ENCODE results near the gene KRT31. TPM values are rescaled to one million over a fixed set of nuclear protein-coding genes. Genes with fewer than 3 reads are reported as not detected.
"Not testable (repeated sequence)": the region's sequence is repeated elsewhere in the genome, so short reads cannot be mapped to it uniquely, and the experiment has no call there.

Gene KRT31
- total RNA-seq, 2 experiments from 2014 or later: not detected

DNA sequence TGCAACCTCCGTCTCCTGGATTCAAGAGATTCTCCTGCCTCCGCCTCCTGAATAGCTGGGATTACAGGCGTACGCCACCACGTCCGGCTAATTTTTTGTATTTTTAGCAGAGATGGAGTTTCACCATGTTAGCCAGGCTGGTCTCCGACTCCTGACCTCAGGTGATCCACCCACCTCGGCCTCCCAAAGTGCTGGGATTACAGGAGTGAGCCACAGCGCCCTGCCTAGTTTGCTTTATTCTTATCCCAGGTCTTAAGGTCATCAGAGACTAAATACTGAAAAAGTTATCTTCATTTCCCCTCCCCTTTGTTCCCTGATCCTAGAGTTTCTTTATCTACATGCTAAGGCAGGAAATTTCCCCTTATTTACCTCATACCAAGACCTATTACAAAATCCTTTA is 33.0 kb upstream of the KRT31 start:
- intact Hi-C loops (cut with DNase I, micrococcal nuclease); H3K27ac Mint-ChIP-seq; H3K9me3 Mint-ChIP-seq (ENCODE audit: low read depth); DNase-seq; H3K4me3 Mint-ChIP-seq; POLR2A ChIA-PET; ATAC-seq; H3K36me3 Mint-ChIP-seq (ENCODE audit: low read depth); H3K27me3 Mint-ChIP-seq; H3K4me1 Mint-ChIP-seq: not testable (repeated sequence)
- CTCF ChIA-PET: interaction anchor here (0.7 kb wide), 1 partner anchor 181 kb away, joined by 3 read pairs; no protein-coding TSS in a partner anchor

DNA sequence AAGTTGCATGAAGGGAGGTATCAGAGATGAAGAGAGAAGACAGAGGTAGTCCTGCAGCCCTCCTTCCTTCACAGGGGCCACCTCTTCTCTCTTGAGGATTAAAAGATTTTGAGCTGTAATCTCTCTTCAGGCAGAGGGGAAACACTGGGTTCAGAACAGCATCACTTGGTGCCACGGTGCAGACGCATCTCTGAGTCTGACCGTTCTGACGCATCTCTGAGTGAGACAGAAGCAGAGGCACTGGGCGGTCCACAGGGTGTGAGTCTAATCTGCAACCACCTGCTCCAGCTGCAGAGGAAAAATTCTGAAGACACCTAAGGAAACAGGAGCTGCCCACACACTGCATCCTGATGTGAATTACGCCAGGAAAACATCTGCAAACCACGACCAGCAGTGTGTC is 32.3 kb upstream of the KRT31 start:
- H3K36me3 Mint-ChIP-seq (ENCODE audit: low read depth): no peaks in the 10 kb centered on the region
- no peak for ATAC-seq
- ChIA-PET CTCF (interaction anchor here (0.6 kb wide), 1 partner anchor 10 kb away, joined by 3 read pairs; no protein-coding TSS in a partner anchor), POLR2A (no interaction called here)
- no peak overlapping the region for H3K27ac Mint-ChIP-seq
- no peaks in the 10 kb centered on the region for H3K4me1 Mint-ChIP-seq
- DNase-seq: no peak
- no peaks in the 10 kb centered on the region for H3K9me3 Mint-ChIP-seq (ENCODE audit: low read depth)
- no peak overlapping the region for H3K4me3 Mint-ChIP-seq
- peaks cover 4% of the 10 kb centered on the region for H3K27me3 Mint-ChIP-seq
- intact Hi-C loops (cut with DNase I, micrococcal nuclease): no loop called here

DNA sequence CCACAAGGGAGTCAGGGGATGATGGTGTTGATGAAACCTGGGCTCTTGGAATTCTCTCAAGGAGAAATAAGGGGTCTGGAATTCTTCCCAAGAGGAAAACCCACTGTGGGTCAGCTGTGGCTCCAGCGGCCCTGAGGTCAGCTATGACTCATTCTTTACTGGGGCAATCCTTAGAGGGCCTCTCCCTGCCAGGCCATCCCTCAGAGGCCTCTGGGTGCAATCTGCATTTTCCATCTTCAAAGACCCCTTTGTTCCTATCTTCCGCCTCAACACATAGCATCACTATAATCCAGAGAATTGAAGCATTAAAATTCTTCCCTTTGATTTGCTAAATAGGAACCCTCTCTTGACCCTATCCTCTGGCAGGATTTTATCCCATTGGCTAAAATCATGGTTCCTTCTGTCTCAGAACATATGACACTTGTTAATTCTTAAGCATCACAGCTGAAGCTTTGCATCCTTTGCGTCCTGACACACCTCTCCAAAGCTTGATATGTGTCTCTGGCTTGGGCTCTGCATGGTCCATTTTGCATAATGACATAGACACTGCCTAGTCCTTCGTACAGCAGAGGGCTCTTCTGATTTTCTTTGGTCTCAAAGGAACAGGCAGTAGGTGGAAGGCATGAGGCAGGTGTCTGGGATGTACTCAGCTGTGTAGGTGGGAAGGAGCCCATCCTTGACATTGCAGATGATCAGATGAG is 31.3 kb upstream of the KRT31 start:
- Mint-ChIP-seq H3K9me3 (ENCODE audit: low read depth) (no peaks in the 10 kb centered on the region), H3K4me1 (no peaks in the 10 kb centered on the region), H3K27me3 (peaks cover 4% of the 10 kb centered on the region), H3K27ac (no peak overlapping the region), H3K36me3 (ENCODE audit: low read depth) (no peaks in the 10 kb centered on the region), H3K4me3 (no peak overlapping the region)
- ATAC-seq (no peak), DNase-seq (no peak)
- CTCF ChIA-PET: no interaction called here
- intact Hi-C loops (cut with DNase I, micrococcal nuclease): no loop called here
- POLR2A ChIA-PET: no interaction called here

DNA sequence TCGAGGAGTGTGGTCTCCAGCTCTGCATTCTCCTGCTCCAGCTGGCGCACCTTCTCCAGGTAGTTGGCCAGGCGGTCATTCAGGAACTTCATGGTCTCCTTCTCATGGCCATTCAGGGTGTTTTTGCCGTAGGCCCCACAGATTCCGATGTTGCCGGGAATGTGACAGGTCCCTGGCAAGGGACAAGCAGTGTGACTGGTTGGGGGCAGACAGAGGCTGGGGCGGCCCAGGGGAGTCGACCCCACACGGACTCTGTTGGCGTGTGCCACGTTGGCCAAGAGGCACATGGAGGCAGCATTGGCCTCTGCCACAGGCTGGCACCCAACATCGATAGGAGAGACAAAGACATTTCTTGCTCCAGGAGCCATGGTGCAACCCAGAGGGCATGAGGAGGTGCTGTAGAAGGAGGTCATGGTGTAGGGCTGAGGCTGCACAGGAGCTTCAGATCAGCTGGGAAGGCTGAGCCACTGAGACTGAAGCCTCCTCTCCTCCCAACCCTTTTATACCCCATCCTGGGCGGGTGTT is 26.8 kb upstream of the KRT31 start, which contains the start of gene KRT37:
Gene KRT37 (minus strand): TSS at position 475 of the 525 bp plus-strand sequence. CDS start 62 bp downstream, at position 413.
- H3K9me3 Mint-ChIP-seq (ENCODE audit: low read depth): no peaks in the 10 kb centered on the region
- intact Hi-C loops (cut with DNase I, micrococcal nuclease): no loop called here
- H3K36me3 Mint-ChIP-seq (ENCODE audit: low read depth): no peaks in the 10 kb centered on the region
- ChIA-PET CTCF (no interaction called here), POLR2A (no interaction called here)
- H3K4me3 Mint-ChIP-seq: no peak within 1 kb of the TSS
- H3K27me3 Mint-ChIP-seq: peaks cover 2% of the 10 kb centered on the region
- DNase-seq (no peak), ATAC-seq (no peak)
- H3K27ac Mint-ChIP-seq: no peak within 1 kb of the TSS
- no peaks in the 10 kb centered on the region for H3K4me1 Mint-ChIP-seq

DNA sequence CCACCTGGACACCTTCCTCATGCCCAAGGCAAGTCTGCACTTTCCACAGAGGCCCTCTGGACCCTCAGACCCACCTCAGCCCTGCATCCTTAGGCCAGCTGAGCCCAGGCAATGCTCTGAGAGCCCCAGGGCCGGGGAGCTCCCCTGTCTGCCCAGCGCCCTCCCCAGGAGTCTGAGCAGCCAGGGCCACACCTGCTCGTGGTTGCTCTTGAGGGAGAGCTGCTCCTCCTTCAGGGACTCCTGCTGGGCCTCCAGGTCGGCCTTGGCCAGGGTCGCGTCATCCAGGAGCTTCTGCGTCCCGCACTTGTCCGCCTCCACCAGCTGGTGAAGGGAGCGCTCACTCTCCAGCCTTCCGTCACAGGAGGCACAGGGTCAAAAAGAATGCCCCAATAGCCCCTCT is 25.2 kb upstream of the KRT31 start:
- H3K27ac Mint-ChIP-seq; POLR2A ChIA-PET; H3K27me3 Mint-ChIP-seq; intact Hi-C loops (cut with DNase I, micrococcal nuclease); H3K9me3 Mint-ChIP-seq (ENCODE audit: low read depth); H3K36me3 Mint-ChIP-seq (ENCODE audit: low read depth); H3K4me1 Mint-ChIP-seq; ATAC-seq; H3K4me3 Mint-ChIP-seq; DNase-seq: not testable (repeated sequence)
- CTCF ChIA-PET: interaction anchor here (1.1 kb wide), 1 partner anchor 126 kb away, joined by 3 read pairs; no protein-coding TSS in a partner anchor

DNA sequence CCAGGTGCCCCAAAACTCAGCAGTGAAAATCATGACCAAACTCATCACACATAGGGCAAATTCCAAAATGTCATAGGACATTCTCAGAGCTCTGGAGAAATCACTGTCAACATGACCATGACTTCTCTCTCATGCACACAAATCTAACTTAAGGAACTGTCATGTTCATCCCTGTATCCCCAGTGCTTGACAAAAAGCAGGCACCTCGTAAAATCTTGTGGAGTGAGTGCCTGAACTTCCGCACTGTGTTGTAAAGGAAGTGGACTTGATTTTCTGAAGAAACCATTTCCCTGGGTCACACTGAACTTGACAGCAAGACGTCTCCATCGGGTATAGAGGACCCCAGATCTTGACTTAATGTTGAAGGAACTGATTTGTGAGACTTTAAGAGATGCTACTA is 24.2 kb upstream of the KRT31 start:
- H3K36me3 Mint-ChIP-seq (ENCODE audit: low read depth): no peaks in the 10 kb centered on the region
- ATAC-seq (no peak), DNase-seq (no peak)
- intact Hi-C loops (cut with DNase I, micrococcal nuclease): no loop called here
- H3K9me3 Mint-ChIP-seq (ENCODE audit: low read depth): no peaks in the 10 kb centered on the region
- H3K4me1 Mint-ChIP-seq: no peaks in the 10 kb centered on the region
- no peak overlapping the region for H3K4me3 Mint-ChIP-seq
- CTCF ChIA-PET: interaction anchor here (0.5 kb wide), 1 partner anchor 239 kb away, joined by 3 read pairs; no protein-coding TSS in a partner anchor
- POLR2A ChIA-PET: no interaction called here
- H3K27me3 Mint-ChIP-seq: no peaks in the 10 kb centered on the region
- H3K27ac Mint-ChIP-seq: no peak overlapping the region

DNA sequence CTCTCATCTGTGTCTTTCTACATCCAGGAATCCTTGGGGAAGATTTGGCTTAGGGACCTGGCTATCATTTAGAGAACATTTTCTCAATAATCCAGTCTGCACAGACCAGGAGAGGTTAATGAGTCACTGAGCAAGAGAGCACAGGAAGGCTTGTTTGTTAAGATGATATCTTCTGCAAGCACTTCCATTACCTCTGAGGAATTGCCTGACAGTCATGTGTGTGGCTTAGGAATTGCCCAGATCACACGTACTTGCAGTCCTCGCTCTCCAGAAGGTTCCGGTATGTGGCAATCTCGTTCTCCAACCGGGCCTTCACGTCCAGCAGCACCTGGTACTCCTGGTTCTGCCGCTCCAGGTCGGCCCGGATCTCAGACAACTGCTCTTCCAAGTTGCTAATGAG is 23.7 kb upstream of the KRT31 start:
- H3K27me3 Mint-ChIP-seq: no peaks in the 10 kb centered on the region
- POLR2A ChIA-PET: no interaction called here
- no peaks in the 10 kb centered on the region for H3K36me3 Mint-ChIP-seq (ENCODE audit: low read depth)
- H3K9me3 Mint-ChIP-seq (ENCODE audit: low read depth): no peaks in the 10 kb centered on the region
- no peaks in the 10 kb centered on the region for H3K4me1 Mint-ChIP-seq
- H3K4me3 Mint-ChIP-seq: no peak overlapping the region
- DNase-seq (no peak), ATAC-seq (no peak)
- CTCF ChIA-PET: no interaction called here
- no peak overlapping the region for H3K27ac Mint-ChIP-seq
- intact Hi-C loops (cut with DNase I, micrococcal nuclease): no loop called here

DNA sequence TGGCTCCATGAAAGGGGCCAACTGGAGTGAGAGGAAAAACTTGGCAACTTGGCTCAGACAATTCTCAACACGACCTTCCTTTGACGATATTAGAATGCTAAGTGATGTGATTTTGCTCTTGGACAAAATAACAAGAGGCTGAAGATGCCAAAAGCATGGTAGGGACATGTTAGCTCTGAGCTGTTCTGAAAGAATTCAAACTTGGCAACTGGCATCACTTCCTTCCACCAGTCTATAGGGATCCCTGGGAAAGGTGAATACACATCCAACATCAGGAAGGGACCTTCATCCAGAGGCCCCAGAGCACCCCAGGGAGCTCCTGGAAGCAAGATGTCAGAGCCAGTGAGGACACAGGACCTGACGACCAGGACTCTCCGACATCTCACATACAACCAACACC is 22.7 kb upstream of the KRT31 start:
- ATAC-seq: no peak
- no peaks in the 10 kb centered on the region for H3K36me3 Mint-ChIP-seq (ENCODE audit: low read depth)
- ChIA-PET CTCF (interaction anchor here (0.6 to 3.4 kb wide), 3 partner anchors 8 to 15 kb away, joined by 3 to 13 read pairs (median 3); no protein-coding TSS in a partner anchor), POLR2A (no interaction called here)
- DNase-seq: no peak
- intact Hi-C loops (cut with DNase I, micrococcal nuclease): no loop called here
- H3K9me3 Mint-ChIP-seq (ENCODE audit: low read depth): no peaks in the 10 kb centered on the region
- no peak overlapping the region for H3K27ac Mint-ChIP-seq
- no peaks in the 10 kb centered on the region for H3K27me3 Mint-ChIP-seq
- no peaks in the 10 kb centered on the region for H3K4me1 Mint-ChIP-seq
- no peak overlapping the region for H3K4me3 Mint-ChIP-seq

DNA sequence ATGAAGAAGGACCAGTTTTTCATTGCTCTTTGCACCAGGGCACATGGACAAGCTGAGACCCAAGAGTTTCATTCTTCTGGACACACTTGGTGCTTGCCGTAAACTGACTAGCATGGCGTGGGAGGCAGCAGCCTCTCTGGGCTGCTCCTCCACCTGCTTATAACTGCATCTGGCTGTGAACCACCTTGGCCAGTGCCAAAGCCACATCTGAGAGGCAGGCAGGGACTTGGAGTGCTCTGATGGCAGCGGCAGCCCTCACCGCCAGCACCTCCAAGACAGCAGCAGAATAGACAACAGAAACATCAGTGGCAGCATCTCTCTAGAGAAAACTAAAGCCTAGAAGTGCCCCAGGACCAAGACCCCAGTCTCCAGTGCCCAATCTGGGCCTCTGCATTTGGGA is 22.3 kb upstream of the KRT31 start:
- ChIA-PET CTCF (interaction anchor here (0.7 to 3.4 kb wide), 2 partner anchors 10 to 15 kb away, joined by 3 to 13 read pairs; no protein-coding TSS in a partner anchor), POLR2A (no interaction called here)
- DNase-seq (no peak), ATAC-seq (no peak)
- Mint-ChIP-seq H3K36me3 (ENCODE audit: low read depth) (no peaks in the 10 kb centered on the region), H3K27ac (no peak overlapping the region), H3K4me3 (no peak overlapping the region), H3K9me3 (ENCODE audit: low read depth) (no peaks in the 10 kb centered on the region), H3K4me1 (no peaks in the 10 kb centered on the region), H3K27me3 (no peaks in the 10 kb centered on the region)
- intact Hi-C loops (cut with DNase I, micrococcal nuclease): no loop called here

DNA sequence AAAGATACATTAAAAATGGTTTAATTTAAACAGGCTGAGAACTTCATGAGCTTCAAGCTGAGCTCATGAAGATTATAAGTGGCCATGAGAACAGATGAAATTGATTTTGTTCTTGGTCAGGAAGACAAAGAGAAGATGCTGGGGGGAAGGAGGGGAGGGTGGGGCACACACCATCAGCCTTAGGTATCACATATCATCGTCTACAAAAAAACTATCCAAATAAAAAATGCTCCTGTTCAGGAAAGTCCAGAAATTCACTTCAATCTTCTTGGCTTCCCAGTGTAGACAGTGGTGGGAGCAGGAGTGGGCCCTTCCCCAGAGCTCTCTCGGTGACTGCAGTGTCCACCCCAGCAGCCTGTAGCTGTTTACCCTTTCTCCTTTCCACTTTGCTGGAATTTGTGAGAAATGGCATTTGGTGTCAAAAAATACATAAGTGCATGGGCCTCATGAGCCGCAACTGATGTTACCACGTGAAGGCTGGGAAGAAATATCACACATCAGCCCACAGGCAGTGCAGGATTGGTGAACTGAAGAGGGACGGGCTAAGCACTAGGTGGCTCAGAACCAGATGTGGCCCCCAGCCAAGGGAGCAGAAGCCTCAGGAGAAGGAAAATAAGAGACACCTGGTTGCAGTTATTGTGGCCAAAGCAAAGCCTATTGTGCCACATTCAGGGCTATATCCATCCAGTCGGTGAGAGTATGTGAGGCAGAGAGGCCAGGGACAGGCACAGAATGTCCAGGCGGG is 20.9 kb upstream of the KRT31 start:
- ATAC-seq (no peak), DNase-seq (no peak)
- Mint-ChIP-seq H3K27ac (no peak overlapping the region), H3K9me3 (ENCODE audit: low read depth) (no peaks in the 10 kb centered on the region), H3K4me3 (no peak overlapping the region), H3K36me3 (ENCODE audit: low read depth) (no peaks in the 10 kb centered on the region), H3K4me1 (no peaks in the 10 kb centered on the region), H3K27me3 (no peaks in the 10 kb centered on the region)
- CTCF ChIA-PET: interaction anchor here (0.8 to 3.4 kb wide), 9 partner anchors 10 to 547 kb away, joined by 3 to 13 read pairs (median 3); no protein-coding TSS in a partner anchor
- intact Hi-C loops (cut with DNase I, micrococcal nuclease): no loop called here
- POLR2A ChIA-PET: no interaction called here

DNA sequence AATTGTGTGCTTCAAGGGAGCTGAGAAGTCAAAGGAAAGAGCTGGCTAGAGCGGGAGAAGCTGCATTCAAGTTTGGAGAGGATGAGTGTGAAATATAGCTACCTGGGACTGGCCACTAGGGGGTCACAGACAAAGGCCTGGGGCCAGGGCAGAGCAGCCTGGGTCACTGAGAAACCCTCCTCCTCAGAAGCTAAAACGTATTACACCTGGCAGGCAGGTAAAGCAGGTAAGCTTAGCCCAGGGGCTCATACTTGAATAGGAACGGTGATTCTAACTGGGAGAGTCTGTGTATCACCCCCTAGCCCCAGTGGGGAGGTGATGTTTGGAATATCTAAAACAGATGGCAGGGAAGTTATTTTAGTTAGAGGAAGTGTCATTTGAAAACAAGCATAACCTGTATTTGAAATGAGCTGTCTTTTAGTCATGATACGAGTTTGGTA is 20.2 kb upstream of the KRT31 start:
- POLR2A ChIA-PET: no interaction called here
- no peak overlapping the region for H3K27ac Mint-ChIP-seq
- no peaks in the 10 kb centered on the region for H3K27me3 Mint-ChIP-seq
- DNase-seq (no peak), ATAC-seq (no peak)
- no peaks in the 10 kb centered on the region for H3K36me3 Mint-ChIP-seq (ENCODE audit: low read depth)
- intact Hi-C loops (cut with DNase I, micrococcal nuclease): no loop called here
- no peaks in the 10 kb centered on the region for H3K4me1 Mint-ChIP-seq
- H3K9me3 Mint-ChIP-seq (ENCODE audit: low read depth): no peaks in the 10 kb centered on the region
- H3K4me3 Mint-ChIP-seq: no peak overlapping the region
- CTCF ChIA-PET: interaction anchor here (0.8 to 3.4 kb wide), 9 partner anchors 9 to 547 kb away, joined by 3 to 13 read pairs (median 3); no protein-coding TSS in a partner anchor
